GM19467 (cell line): ENCODE measurements around the gene RNF10.
"Not testable (repeated sequence)": the region's sequence is repeated elsewhere in the genome, so short reads cannot be mapped to it uniquely, and the experiment has no call there.

Experiments used
- ATAC-seq: cut with Tn5 transposase; IDR thresholded peaks from one replicate; pipeline ENCODE4 v1.9.1; 2021; ENCODE audit warnings: mild to moderate bottlenecking, moderate library complexity; ENCODE audit not compliant: unreplicated experiment

Gene RNF10

GRCh38 chr12:120534203-120534702 lies at the start of gene RNF10:
Gene RNF10 (plus strand): TSS chr12:120534356. CDS start chr12:120534812, 456 bp downstream.
- ATAC-seq: peak; percentile 56

- no peak for ATAC-seq
Observed at GRCh38 chr12:120485961-120486881, 47.9 kb upstream of the RNF10 start.

- ATAC-seq: not testable (repeated sequence)
Observed at GRCh38 chr12:120487552-120487951, 46.6 kb upstream of the RNF10 start.

GRCh38 chr12:120488057-120488640 lies 46.0 kb upstream of the RNF10 start:
- ATAC-seq: no peak

- no peak for ATAC-seq
Observed at GRCh38 chr12:120489018-120489417, 45.1 kb upstream of the RNF10 start.

GRCh38 chr12:120490325-120490724 lies 43.8 kb upstream of the RNF10 start:
- no peak for ATAC-seq

GRCh38 chr12:120490833-120491512 lies 43.2 kb upstream of the RNF10 start:
- no peak for ATAC-seq

GRCh38 chr12:120495186-120495730 lies 38.9 kb upstream of the RNF10 start:
- ATAC-seq: no peak

GRCh38 chr12:120495731-120496412 lies 38.3 kb upstream of the RNF10 start, which contains the start of gene DYNLL1:
Gene DYNLL1 (plus strand): TSS chr12:120496113. CDS start chr12:120496422, 309 bp downstream.
- ATAC-seq: peak; percentile 87

GRCh38 chr12:120496413-120497340 lies 37.5 kb upstream of the RNF10 start:
- ATAC-seq: peak; percentile 17

- no peak for ATAC-seq
Observed at GRCh38 chr12:120497524-120498150, 36.5 kb upstream of the RNF10 start.

- ATAC-seq: no peak
Observed at GRCh38 chr12:120498870-120499515, 35.2 kb upstream of the RNF10 start.

GRCh38 chr12:120500581-120500980 lies 33.6 kb upstream of the RNF10 start:
- ATAC-seq: no peak

- ATAC-seq: no peak
Observed at GRCh38 chr12:120504587-120504986, 29.6 kb upstream of the RNF10 start.

GRCh38 chr12:120508537-120508936 lies 25.6 kb upstream of the RNF10 start:
- ATAC-seq: no peak

- no peak for ATAC-seq
Observed at GRCh38 chr12:120514002-120514401, 20.2 kb upstream of the RNF10 start.

GRCh38 chr12:120515496-120515895 lies 18.7 kb upstream of the RNF10 start:
- no peak for ATAC-seq

- ATAC-seq: not testable (repeated sequence)
Observed at GRCh38 chr12:120519324-120519723, 14.8 kb upstream of the RNF10 start.
